Prostate gland (tissue), 2 donors: ENCODE measurements around the gene NT5DC4.

ENCODE experiments used
- POLR2A ChIP-seq: fragments of 450-650 bp; IDR thresholded peaks from one replicate; pipeline ENCODE4 v1.6.1; 2016; ENCODE audit warnings: antibody characterized with exemption, mild to moderate bottlenecking
- POLR2AphosphoS5 ChIP-seq: sonication (generic); formaldehyde crosslinking; IDR thresholded peaks from one replicate; pipeline ENCODE4 v1.6.1; 2017; ENCODE audit warnings: antibody characterized with exemption
- TF ChIP-seq, protein P1 (sequence below), 4 experiments: fragments of 200-600 bp in 2 of 4; fragments of 450-650 bp in 2 of 4; sonication (generic) in 2 of 4; IDR thresholded peaks; 1 replicate in 3 of 4; 2 replicates in 1 of 4; pipeline ENCODE4 v1.5.1; 2016 to 2019; ENCODE audit warnings: antibody characterized with exemption in 4 of 4, mild to moderate bottlenecking in 2 of 4, moderate library complexity in 2 of 4

DNA sequence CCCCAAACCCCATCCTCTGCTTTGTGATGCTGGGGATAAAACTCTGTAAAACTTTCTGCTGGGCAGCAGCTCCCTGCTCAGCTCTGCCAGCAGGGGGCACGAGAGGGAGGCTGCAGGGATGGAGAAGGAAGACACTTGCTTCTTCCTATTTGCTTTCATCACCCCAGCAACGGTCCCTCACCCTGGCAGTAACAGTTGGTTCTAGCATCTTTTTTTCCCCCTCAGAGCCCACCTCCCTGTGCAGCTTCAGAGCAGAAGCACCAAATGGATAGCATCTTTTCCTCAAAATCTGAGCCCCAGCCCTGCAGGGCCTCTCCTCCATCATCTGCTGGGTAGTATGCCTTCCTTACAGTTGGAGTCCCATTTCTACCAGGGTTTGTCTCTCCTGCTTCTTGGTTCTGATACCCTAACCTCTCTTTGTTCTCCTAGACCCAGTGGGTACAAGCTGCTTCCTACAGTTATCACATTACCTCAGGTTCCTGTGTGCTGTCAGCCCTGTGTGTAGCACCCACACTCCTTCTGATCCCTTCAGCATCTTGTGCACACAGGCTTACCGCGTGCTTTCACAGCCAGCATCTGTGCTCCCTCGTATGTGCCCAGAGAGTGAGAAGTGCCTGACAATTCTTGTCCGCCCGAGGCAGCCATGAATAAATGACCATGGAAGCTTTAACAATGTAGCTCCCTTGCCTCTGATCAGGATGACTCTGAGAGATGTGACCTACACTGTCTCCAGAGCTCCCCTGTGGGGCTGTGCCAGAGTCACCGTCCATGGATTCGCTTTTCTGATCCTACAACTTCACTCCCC, 29.1 kb downstream of the NT5DC4 start:
- TF ChIP-seq POLR2A: no peak
- TF ChIP-seq, protein P1, sequence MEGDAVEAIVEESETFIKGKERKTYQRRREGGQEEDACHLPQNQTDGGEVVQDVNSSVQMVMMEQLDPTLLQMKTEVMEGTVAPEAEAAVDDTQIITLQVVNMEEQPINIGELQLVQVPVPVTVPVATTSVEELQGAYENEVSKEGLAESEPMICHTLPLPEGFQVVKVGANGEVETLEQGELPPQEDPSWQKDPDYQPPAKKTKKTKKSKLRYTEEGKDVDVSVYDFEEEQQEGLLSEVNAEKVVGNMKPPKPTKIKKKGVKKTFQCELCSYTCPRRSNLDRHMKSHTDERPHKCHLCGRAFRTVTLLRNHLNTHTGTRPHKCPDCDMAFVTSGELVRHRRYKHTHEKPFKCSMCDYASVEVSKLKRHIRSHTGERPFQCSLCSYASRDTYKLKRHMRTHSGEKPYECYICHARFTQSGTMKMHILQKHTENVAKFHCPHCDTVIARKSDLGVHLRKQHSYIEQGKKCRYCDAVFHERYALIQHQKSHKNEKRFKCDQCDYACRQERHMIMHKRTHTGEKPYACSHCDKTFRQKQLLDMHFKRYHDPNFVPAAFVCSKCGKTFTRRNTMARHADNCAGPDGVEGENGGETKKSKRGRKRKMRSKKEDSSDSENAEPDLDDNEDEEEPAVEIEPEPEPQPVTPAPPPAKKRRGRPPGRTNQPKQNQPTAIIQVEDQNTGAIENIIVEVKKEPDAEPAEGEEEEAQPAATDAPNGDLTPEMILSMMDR (IDR thresholded peaks at IDR 0.05): peak; percentile 57 to 80 (median 72)
- no peak for TF ChIP-seq POLR2AphosphoS5
